SK-N-MC (cell line): ENCODE measurements around the gene PPP2R2C.

Experiments used
- DNase-seq: peaks from one replicate; pipeline ENCODE4 v3.0.0-alpha.2; 2011; ENCODE audit warnings: low read depth, low spot score
- H3K27ac ChIP-seq: fragments of 200-600 bp; sonication (generic); 2 replicates; pipeline ENCODE4 v1.5.1; 2016; ENCODE audit warnings: mixed run types
- H3K36me3 ChIP-seq: fragments of 200-600 bp; sonication (generic); 2 replicates; pipeline ENCODE4 v1.6.1; 2017; ENCODE audit warnings: antibody characterized with exemption, low read length, mixed read lengths; ENCODE audit not compliant: insufficient read depth
- H3K4me3 ChIP-seq: fragments of 200-600 bp; sonication (generic); 2 replicates; pipeline ENCODE4 v1.5.1; 2016
- H3K9ac ChIP-seq: fragments of 200-600 bp; sonication (generic); 2 replicates; pipeline ENCODE4 v1.8.0; 2017; ENCODE audit warnings: mixed run types, mixed read lengths; ENCODE audit not compliant: insufficient read length
- H3K9me3 ChIP-seq: fragments of 200-600 bp; sonication (generic); 2 replicates; pipeline ENCODE4 v1.6.1; 2017; ENCODE audit warnings: low read depth, mild to moderate bottlenecking, antibody characterized with exemption, low read length, moderate library complexity, mixed read lengths
- EZH2 ChIP-seq: fragments of 200-600 bp; sonication (generic); IDR thresholded peaks from one replicate; pipeline ENCODE4 v1.6.1; 2017; ENCODE audit warnings: antibody characterized with exemption
- FOXP2 ChIP-seq: optimal IDR thresholded peaks from 2 replicates; pipeline ENCODE3; 2011; ENCODE audit warnings: mild to moderate bottlenecking, moderate library complexity; ENCODE audit not compliant: insufficient read depth; ENCODE audit errors: extremely low read length, control extremely low read depth
- POLR2AphosphoS5 ChIP-seq: IDR thresholded peaks from 2 replicates; pipeline ENCODE4 v1.6.1; 2012; ENCODE audit warnings: mild to moderate bottlenecking, low read depth, low read length, borderline replicate concordance

Gene PPP2R2C

DNA sequence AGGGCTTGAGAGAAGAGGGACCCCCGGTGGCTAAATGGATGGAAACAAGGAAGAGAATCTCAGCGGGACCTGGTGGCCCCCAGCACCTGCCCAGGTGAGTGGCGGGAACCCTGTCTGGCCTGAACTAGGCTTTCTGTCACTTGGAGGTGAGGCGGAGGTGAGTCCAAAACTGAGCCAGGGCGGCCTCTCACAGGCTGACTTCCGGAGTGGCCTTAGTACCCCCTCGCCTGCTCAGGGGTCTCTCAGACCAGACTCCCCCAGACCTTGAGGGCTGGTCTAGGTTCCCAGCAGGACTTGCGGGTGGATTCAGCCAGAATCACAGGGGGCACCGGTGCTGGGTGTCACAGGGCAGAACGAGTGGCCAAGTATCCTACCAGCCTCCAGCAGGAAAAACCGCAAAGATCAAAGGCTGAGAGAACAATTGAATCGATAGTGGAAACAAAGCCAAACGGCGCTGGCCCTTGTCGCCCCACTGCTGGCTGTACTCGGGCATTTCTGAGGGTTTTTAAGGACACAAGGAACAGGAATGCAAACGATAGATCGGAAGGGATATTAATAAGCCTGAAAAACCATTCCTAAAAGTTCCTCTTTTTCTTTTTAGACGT lies 135.0 kb downstream of the PPP2R2C start:
- H3K27ac ChIP-seq: no peak overlapping the region
- no peaks in the 10 kb centered on the region for H3K9me3 ChIP-seq
- no peak overlapping the region for H3K9ac ChIP-seq
- no peak for DNase-seq
- TF ChIP-seq EZH2 (no peak), FOXP2 (no peak), POLR2AphosphoS5 (no peak)
- no peak overlapping the region for H3K4me3 ChIP-seq
- no peaks in the 10 kb centered on the region for H3K36me3 ChIP-seq

DNA sequence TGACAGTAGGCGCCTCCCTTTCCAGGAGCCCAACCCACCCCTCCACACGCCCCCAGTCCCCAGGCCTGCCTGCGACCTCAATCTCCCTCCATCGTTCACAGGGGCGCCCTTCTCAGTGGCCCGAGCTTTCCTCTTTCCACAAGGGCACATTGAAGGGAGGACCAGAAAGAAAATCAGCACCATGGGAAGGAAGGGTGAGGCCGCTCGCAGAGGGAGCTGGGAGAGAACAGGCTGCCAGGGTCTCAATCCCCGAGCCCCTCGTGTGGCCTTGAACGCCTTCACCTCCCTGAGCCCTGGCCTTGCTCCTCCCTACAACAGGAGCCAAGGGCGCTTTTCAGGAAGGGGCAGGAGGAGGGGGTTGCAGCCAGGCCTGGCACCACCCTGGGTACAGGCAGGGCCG lies 136.2 kb downstream of the PPP2R2C start:
- TF ChIP-seq POLR2AphosphoS5: no peak
- H3K4me3 ChIP-seq: no peak overlapping the region
- no peaks in the 10 kb centered on the region for H3K9me3 ChIP-seq
- no peak overlapping the region for H3K9ac ChIP-seq
- no peaks in the 10 kb centered on the region for H3K36me3 ChIP-seq
- no peak overlapping the region for H3K27ac ChIP-seq
- DNase-seq: no peak

DNA sequence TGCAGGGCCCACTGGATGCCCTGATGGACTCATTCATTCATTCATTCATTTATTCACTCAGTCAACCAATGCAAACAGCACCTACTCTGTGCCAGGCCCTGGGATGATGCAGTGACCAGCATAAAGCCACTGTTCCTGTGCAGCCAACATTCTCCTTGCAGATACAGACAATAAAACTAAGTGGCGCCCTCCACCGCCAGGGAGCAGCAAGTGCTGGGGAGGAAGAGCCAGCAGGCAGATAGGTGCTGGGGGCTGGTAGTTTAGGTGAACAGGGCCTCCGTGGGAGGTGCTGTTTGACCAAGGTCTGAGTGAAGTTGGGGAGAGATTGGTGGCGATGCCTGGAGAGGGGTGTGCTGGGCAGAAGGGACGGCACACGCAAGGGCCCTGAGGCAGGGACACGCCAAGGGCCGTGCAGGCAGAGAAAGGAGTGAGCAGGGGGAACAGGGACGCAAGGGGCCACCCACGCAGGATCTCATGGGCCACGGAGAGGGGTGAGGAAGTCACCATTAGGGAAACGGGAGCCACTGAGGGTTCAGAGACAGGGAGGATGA lies 137.3 kb downstream of the PPP2R2C start:
- H3K27ac ChIP-seq: no peak overlapping the region
- TF ChIP-seq EZH2: no peak
- no peak for TF ChIP-seq FOXP2
- TF ChIP-seq POLR2AphosphoS5: no peak
- no peak overlapping the region for H3K9ac ChIP-seq
- H3K36me3 ChIP-seq: no peaks in the 10 kb centered on the region
- H3K4me3 ChIP-seq: no peak overlapping the region
- no peaks in the 10 kb centered on the region for H3K9me3 ChIP-seq
- DNase-seq: no peak

GRCh38 chr4:6334203-6334887 lies 138.1 kb downstream of the PPP2R2C start:
- DNase-seq: no peak
- Histone ChIP-seq H3K4me3 (no peak overlapping the region), H3K27ac (no peak overlapping the region), H3K9me3 (no peaks in the 10 kb centered on the region), H3K9ac (no peak overlapping the region), H3K36me3 (no peaks in the 10 kb centered on the region)
- TF ChIP-seq POLR2AphosphoS5: no peak
- TF ChIP-seq FOXP2: no peak
- no peak for TF ChIP-seq EZH2

DNA sequence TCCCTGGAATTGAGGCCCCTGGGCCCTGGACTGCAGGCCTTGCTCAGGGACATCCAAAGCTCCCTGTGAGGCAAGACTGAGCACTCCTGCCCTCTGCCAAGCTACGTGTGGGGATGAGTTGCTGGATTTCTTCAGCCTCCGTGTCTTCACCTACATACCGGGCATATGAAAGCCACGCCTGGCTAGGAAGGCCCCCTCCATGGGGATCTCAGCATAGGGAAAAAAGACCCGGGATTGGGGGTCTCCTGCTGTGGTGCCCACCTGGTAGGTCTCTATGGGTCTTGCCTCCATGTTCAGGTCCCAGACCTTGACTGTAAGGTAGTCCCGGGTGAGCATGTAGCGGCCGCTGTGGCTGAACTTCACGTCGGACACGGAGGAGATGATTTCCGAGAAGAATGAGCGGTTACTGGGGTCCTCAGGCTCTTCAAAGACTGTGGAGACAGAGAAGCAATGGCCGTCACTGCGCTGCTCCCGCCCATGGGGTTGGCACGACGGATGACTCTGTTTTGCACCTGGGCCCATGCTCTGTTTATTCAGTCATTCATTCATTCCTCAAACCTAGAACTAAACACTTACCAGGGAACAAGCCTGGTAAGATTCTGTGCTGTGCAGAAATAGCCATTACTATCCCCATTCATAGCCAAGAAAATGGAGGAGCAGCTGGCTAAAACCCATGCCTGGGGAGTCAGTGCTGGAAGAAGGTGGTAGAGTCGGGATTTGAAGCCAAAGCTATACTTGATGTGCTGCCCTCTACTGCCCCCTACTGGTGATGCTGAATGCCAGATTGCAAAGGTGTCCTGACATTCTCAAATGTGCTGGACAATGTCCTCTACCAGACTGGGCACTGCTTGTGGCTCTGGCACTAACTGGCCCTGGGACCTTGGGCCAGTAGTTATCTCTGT lies 138.9 kb downstream of the PPP2R2C start:
- DNase-seq: no peak
- TF ChIP-seq EZH2: no peak
- no peak for TF ChIP-seq FOXP2
- no peak for TF ChIP-seq POLR2AphosphoS5

DNA sequence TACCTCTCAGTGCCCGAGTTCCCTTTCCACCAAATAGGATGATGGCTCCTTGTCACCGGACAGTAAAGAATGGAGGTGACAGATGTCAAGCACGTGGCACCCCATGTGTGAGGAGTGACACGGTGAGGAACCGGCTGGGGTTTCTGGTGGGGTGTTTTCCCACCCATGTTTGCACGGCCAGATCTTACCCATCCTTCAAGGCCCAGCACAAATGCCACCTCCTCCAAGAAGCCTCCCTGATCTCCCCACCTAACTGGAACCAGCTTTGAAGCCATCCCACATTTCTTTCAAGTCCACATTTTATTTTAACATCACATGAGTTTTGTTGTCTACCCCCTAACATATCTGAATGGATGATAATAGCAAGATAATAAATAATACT lies 139.8 kb downstream of the PPP2R2C start:
- TF ChIP-seq POLR2AphosphoS5 (no peak), EZH2 (no peak), FOXP2 (no peak)
- DNase-seq: no peak
- H3K27ac ChIP-seq: no peak overlapping the region
- H3K36me3 ChIP-seq: no peaks in the 10 kb centered on the region
- no peak overlapping the region for H3K4me3 ChIP-seq
- H3K9me3 ChIP-seq: no peaks in the 10 kb centered on the region
- no peak overlapping the region for H3K9ac ChIP-seq

More for the DNA sequence above, 138.9 kb downstream of the PPP2R2C start:
- no peak overlapping the region for H3K9ac ChIP-seq
- H3K9me3 ChIP-seq: no peaks in the 10 kb centered on the region
- H3K4me3 ChIP-seq: no peak overlapping the region
- H3K36me3 ChIP-seq: no peaks in the 10 kb centered on the region
- no peak overlapping the region for H3K27ac ChIP-seq

- Histone ChIP-seq H3K9ac (no peak overlapping the region), H3K36me3 (no peaks in the 10 kb centered on the region), H3K27ac (no peak overlapping the region), H3K9me3 (no peaks in the 10 kb centered on the region), H3K4me3 (no peak overlapping the region)
- TF ChIP-seq POLR2AphosphoS5 (no peak), EZH2 (no peak), FOXP2 (no peak)
- DNase-seq: no peak
Measured at GRCh38 chr4:6332042-6332668, 140.3 kb downstream of the PPP2R2C start.

DNA sequence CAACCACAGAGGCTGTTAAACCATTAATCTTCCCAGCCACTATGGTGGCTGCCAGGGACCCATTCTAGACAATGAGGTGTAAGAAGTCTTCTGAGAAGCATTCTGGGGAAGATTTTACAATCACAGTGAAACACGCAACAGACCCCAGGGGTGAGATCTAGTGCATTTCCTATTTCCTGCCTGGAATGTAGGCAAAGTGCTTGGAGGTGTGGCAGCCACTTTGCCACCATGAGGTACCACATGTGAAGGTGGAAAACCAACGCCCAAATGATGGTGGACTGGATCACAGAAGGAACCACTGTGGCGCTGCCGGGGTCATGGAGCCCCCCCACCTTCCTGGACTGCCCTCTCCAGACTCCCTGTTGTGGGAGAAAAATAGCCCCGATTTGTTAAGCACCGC lies 140.9 kb downstream of the PPP2R2C start:
- no peak for DNase-seq
- Histone ChIP-seq H3K36me3 (no peaks in the 10 kb centered on the region), H3K9ac (no peak overlapping the region), H3K27ac (no peak overlapping the region), H3K4me3 (no peak overlapping the region), H3K9me3 (no peaks in the 10 kb centered on the region)
- TF ChIP-seq POLR2AphosphoS5 (no peak), FOXP2 (no peak), EZH2 (no peak)
